Activated T-helper 1 cell treated with anti-CD3 and anti-CD28 coated beads, Interleukin-12 subunit alpha, Interleukin-12 subunit beta, Interleukin-2, Interleukin-4 antibody, amounts not matched to agents 30 ng/mL and 10 ng/mL and 1 ng/mL, durations not matched to agents 14 hours and 24 hours and 36 hours (primary cell): Measurements from ENCODE around the gene MAML3. TPM values are rescaled to one million over a fixed set of nuclear protein-coding genes. Genes with fewer than 3 reads are reported as not detected.

ENCODE experiments used
- DNase-seq: peaks from one replicate; pipeline ENCODE4 v3.0.0; 2021; ENCODE audit warnings: low spot score
- H3K27ac Mint-ChIP-seq: one replicate; pipeline ENCODE4 v1.8.0; 2021; ENCODE audit warnings: mild to moderate bottlenecking, mixed read lengths
- H3K27me3 Mint-ChIP-seq: one replicate; pipeline ENCODE4 v1.8.0; 2022; ENCODE audit warnings: mild to moderate bottlenecking, moderate library complexity, mixed read lengths; ENCODE audit not compliant: insufficient read depth
- H3K36me3 Mint-ChIP-seq: one replicate; pipeline ENCODE4 v1.8.0; 2021; ENCODE audit warnings: low read depth, mixed read lengths
- H3K4me1 Mint-ChIP-seq: one replicate; pipeline ENCODE4 v1.8.0; 2021; ENCODE audit warnings: low read depth, mixed read lengths
- H3K4me3 Mint-ChIP-seq: one replicate; pipeline ENCODE4 v1.8.0; 2021; ENCODE audit warnings: mild to moderate bottlenecking, moderate library complexity, mixed read lengths
- H3K9me3 Mint-ChIP-seq: one replicate; pipeline ENCODE4 v1.8.0; 2021; ENCODE audit warnings: mixed read lengths
- intact Hi-C: fragments of 100-400 bp; cut with micrococcal nuclease; formaldehyde crosslinking; loops from one replicate; pipeline ENCODE4 v1.15.1; 2024
- total RNA-seq: library from RNA; stranded (reverse); gene quantifications from 2 replicates; pipeline ENCODE4 v1.2.3, GENCODE V29; 2022

MAML3 gene
- total RNA-seq, 1 donor from 2014 or later, result 0.47 TPM

DNA sequence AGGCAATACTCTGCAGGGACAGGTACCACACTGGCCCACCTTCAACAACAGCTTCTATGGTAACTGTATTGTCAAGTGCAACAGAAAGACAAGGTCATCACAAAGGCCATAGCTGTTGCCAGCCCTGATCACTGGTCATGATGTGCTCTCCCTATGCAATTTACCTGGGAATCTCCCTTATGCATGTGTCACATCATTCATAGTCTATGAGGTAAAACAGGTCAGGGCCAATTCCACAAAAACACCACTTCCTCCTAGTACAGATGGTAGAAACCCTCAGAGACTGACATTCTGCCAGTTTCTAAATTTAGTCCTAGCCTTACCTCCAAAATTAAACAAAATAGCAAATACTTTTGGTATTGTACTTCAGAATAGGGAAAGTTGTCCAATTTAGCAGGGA is 355.5 kb downstream of the MAML3 start:
- Mint-ChIP-seq H3K27ac (no peak overlapping the region), H3K4me1 (no peaks in the 10 kb centered on the region), H3K4me3 (no peak overlapping the region), H3K36me3 (no peaks in the 10 kb centered on the region), H3K27me3 (peaks cover 25% of the 10 kb centered on the region), H3K9me3 (no peaks in the 10 kb centered on the region)
- no peak for DNase-seq
- intact Hi-C loops, result no loop called here

DNA sequence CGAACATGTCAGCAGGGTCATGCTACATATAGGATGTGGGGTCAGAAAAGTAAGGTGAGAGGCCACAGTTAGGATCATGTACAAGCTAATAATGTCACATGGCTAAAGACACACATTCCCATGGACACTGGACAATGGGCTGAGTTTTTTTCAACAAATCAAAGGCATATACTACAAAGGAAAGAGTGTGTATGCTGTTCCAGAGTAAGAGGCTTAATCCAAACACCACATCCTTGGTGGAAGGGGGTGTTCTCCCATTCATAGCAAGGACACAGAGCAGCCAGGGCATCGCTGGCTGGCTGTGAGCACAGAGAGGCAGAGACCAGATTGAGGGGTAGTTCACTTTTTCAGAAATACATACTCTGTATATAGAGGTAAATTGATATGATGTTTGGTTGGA is 356.7 kb downstream of the MAML3 start:
- no peaks in the 10 kb centered on the region for H3K36me3 Mint-ChIP-seq
- no peaks in the 10 kb centered on the region for H3K9me3 Mint-ChIP-seq
- intact Hi-C loops, result no loop called here
- no peak overlapping the region for H3K4me3 Mint-ChIP-seq
- H3K27me3 Mint-ChIP-seq, result peaks cover 25% of the 10 kb centered on the region
- no peak overlapping the region for H3K27ac Mint-ChIP-seq
- no peak for DNase-seq
- no peaks in the 10 kb centered on the region for H3K4me1 Mint-ChIP-seq

DNA sequence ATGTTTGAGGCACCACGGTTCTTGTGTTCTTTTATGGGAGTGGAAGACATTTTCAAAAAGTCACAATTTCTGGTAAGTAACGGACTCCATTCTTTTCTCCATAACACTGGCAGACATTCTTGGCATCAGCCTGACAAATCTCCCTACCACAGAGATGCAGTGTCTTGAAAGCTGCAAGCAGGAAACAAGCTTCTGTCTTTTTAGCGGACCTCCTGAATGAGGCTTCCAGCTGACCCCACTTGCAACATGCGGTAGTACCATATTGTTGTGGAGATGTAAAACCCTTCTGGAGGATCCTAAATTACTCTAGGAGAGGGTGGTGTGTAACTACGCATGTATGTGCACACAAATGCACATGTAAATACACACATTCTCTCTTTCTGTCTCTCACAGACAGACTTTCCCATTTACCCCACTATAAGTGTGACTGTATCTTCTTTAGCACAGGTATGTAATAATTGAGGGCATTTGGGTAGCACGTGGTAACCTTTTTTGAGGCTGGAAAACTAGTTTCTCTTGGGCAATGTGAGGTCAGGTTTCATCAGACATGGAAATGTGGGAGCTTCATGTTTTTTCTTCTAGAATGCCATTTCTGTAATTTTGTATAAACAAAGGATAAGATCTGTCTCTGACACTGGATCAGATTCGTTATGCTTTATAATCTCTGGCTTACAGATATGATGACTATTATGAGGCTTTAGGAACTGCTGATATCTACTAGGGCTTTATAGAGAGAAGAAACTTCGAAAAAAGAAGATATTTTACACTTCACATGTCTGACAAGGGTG is 358.3 kb downstream of the MAML3 start:
- no peaks in the 10 kb centered on the region for H3K4me1 Mint-ChIP-seq
- intact Hi-C loops, result no loop called here
- no peaks in the 10 kb centered on the region for H3K36me3 Mint-ChIP-seq
- H3K9me3 Mint-ChIP-seq, result no peaks in the 10 kb centered on the region
- no peak overlapping the region for H3K4me3 Mint-ChIP-seq
- DNase-seq, result no peak
- H3K27me3 Mint-ChIP-seq, result peaks cover 25% of the 10 kb centered on the region
- no peak overlapping the region for H3K27ac Mint-ChIP-seq

DNA sequence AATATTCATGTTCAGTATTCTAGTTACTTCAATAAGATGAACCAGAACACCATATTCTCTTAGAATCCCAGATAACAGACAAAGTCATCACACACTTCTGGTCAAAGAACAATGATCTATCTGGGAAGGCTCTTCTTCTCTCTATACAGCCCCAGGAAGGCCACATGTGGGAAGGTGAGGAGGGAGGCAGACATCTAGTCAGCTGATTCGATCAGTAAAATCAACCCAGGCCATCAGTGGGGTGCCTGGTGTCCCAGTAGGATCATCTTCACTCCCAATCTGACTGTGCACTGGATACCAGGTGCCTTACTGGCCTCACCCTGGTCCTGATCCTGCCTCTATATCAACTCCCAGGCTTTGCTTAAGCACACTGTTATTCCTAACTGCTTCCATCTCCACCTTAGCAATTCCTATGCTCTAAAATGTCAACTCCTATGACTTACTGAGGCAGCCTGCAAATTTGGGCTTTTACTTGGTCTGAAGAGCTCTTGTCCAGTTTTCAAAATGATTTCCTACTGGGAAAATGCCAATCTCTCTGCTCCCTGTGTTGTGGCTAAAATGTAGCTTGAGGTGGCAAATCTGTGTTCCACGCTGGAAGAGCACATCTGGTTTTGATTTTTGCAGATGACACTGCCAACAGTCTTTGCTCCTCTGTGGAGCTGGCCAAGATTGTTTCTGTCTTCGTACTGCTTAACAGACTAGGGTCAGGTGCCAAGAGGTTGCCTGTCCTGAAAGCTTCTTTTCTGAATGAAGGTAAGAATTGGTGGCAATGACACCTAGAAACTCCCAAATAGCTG is 359.6 kb downstream of the MAML3 start:
- no peak overlapping the region for H3K27ac Mint-ChIP-seq
- intact Hi-C loops, result no loop called here
- no peaks in the 10 kb centered on the region for H3K9me3 Mint-ChIP-seq
- no peak for DNase-seq
- peaks cover 25% of the 10 kb centered on the region for H3K27me3 Mint-ChIP-seq
- no peaks in the 10 kb centered on the region for H3K4me1 Mint-ChIP-seq
- no peaks in the 10 kb centered on the region for H3K36me3 Mint-ChIP-seq
- H3K4me3 Mint-ChIP-seq, result no peak overlapping the region

DNA sequence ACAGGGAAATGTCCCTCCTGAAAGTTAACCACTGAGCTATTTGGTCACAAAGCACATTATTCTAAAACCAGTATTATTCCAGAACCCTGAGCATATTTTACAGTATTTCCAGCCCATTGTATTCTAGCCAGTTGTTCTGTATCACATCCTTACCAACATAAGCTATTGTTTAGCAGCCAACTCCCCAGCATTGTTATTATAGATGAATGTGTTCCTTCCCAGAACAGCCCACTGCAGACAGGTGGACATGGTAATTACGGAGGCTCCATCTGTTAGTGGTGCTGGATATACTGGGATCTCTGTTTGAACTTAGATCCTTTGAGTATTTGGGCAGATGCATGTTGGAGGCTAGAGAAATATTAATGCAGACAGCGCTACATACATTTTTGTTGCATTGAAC is 362.3 kb downstream of the MAML3 start:
- peaks cover 26% of the 10 kb centered on the region for H3K27me3 Mint-ChIP-seq
- no peak overlapping the region for H3K4me3 Mint-ChIP-seq
- H3K36me3 Mint-ChIP-seq, result no peaks in the 10 kb centered on the region
- intact Hi-C loops, result no loop called here
- DNase-seq, result no peak
- H3K9me3 Mint-ChIP-seq, result no peaks in the 10 kb centered on the region
- H3K27ac Mint-ChIP-seq, result no peak overlapping the region
- no peaks in the 10 kb centered on the region for H3K4me1 Mint-ChIP-seq

DNA sequence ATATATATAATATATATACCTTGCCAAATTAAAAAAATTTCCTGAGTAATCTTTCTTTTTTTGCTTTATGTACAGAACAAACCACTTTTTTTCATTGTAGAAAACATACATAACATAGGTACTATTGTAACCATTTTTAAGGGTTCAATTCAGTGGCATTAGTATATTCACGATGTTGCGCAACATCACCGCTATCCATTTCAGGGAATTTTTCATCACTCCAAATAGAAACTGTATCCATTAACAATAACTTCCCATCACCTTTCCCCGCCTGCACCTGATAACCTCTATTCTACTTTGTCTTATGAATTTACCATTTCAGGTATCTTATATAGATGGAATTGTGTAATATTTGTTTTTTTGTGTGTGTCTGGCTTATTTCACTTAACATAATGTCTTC is 363.7 kb downstream of the MAML3 start:
- no peaks in the 10 kb centered on the region for H3K4me1 Mint-ChIP-seq
- no peaks in the 10 kb centered on the region for H3K36me3 Mint-ChIP-seq
- no peak overlapping the region for H3K27ac Mint-ChIP-seq
- DNase-seq, result no peak
- intact Hi-C loops, result no loop called here
- no peak overlapping the region for H3K4me3 Mint-ChIP-seq
- no peaks in the 10 kb centered on the region for H3K9me3 Mint-ChIP-seq
- H3K27me3 Mint-ChIP-seq, result peaks cover 18% of the 10 kb centered on the region

DNA sequence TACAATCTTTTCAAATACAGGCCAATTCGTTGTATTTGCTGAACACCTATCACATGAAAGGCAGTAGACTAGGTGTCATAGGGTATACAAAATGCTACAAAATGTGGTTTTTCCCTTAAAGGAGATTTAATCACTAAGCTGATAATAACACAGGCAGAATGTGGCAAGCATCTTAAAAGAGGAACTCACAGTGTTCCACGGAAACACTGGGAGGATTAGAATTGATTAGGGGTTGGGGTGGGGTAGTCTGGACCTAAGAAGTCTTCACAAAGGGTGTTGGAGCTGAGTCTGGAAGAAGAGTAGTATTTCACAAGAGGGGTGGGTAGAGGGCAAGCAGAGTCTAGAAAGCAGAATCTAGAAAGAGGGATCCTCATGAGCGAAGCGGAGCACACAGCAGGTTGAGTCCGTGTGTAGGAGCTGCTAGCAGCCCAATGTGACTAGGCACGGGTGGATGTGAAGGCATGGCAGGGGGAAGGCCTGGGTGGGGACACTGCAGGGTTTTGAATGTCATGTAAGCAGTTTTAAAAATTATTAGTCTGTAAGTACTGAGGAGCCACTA is 364.8 kb downstream of the MAML3 start:
- Mint-ChIP-seq H3K9me3 (no peaks in the 10 kb centered on the region), H3K36me3 (no peaks in the 10 kb centered on the region), H3K27me3 (peaks cover 13% of the 10 kb centered on the region), H3K4me1 (no peaks in the 10 kb centered on the region), H3K27ac (no peak overlapping the region), H3K4me3 (no peak overlapping the region)
- no peak for DNase-seq
- intact Hi-C loops, result no loop called here

DNA sequence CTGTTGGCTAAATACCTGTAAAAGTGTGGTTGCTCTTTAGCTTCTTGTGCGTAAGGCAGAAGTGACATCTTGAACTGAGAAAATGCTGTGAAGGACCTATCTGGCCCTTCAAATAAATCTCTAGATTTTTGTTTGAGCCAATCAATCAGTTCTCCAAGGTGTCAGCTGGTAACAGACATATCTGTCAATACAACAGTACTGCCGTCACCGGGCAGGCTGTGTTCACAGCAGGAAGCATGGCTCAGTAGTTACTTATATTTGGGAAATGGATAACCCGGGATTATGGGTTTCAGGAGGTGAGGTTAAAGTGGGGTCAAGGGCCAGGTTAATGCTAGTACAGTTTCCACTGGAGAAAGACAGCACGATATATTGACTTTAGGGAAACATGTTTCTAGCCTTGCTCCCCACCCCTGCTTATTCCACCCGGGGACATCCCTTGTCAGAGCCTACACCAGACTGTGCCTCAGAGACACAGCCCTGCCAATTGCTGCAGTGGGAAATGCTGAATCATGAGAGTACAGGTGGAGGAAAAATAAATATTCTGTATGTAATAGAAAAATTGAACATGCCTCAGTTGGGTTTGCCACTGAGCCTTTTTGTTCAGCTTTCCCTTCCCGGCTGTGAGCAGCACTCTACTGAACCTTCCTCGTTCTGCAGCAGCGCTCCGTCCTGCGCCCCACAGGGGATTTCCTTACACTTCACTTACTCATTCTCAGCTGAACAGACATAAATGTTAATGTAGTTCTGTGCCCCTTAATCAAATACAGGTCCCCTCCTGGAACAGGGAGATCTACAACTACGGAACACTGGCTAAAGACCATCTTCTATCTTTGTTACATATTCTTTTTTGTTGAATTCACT is 367.3 kb downstream of the MAML3 start:
- intact Hi-C loops, result no loop called here
- Mint-ChIP-seq H3K27me3 (peaks cover 7% of the 10 kb centered on the region), H3K4me1 (no peaks in the 10 kb centered on the region)

DNA sequence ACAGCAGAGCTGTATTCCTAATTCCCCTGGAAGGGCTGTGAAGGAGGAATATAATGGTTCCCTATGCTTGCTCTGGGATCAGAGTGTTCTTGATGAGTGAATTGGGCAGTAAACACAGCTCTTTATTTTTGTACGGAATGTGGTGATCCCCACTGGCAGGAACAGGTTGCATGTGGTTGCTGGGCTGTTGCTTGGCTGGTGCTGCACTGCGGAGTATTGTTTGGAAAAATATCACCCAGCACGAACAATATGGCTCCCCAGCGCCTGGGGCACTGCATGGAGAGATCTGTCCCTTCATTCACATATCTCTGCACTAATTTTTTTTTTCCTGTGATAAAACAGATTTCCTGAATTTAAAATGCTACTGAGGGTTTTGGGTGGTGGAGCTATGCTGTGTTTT is 368.6 kb downstream of the MAML3 start:
- no peak overlapping the region for H3K4me3 Mint-ChIP-seq
- H3K9me3 Mint-ChIP-seq, result no peaks in the 10 kb centered on the region
- H3K36me3 Mint-ChIP-seq, result no peaks in the 10 kb centered on the region
- DNase-seq, result no peak
- no peaks in the 10 kb centered on the region for H3K4me1 Mint-ChIP-seq
- peaks cover 6% of the 10 kb centered on the region for H3K27me3 Mint-ChIP-seq
- no peak overlapping the region for H3K27ac Mint-ChIP-seq
- intact Hi-C loops, result no loop called here

More for the DNA sequence above, 367.3 kb downstream of the MAML3 start:
- H3K27ac Mint-ChIP-seq, result no peak overlapping the region
- no peaks in the 10 kb centered on the region for H3K9me3 Mint-ChIP-seq
- no peak for DNase-seq
- no peaks in the 10 kb centered on the region for H3K36me3 Mint-ChIP-seq
- H3K4me3 Mint-ChIP-seq, result no peak overlapping the region

DNA sequence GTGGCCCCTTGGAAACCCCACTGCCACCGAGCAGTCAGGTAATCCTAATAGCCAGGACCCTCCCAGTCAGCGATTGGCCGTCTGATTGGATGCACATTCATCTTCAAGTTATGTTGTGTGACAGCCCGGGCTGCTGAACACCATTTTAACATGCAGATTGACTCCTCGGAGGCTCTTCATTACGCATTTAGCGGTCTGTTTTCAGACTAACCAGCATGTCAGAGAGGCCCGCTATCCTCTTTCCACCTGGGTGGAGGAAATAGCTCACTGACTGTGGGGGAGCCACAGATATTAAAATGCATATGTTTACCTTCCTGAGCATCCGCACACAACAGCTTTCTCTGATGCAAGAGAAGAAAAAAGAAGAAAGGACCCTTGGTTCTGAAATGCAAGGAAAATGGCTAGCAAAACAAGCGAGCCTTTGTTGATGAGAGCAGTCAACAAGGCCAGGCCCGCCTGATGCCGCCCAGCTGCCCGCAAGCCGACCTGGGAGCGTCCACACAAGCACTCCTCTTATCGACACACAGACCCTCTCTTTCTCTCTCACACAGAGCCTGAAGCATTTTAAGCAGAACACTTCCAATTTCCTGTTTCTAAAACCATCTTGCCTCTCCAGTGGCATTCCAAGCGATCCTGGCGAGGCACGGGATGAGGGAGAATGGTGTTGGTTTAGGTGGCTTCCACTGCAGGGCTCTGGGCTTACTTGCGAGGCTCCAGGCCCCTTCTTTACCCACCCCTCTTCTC is 370.1 kb downstream of the MAML3 start:
- Mint-ChIP-seq H3K4me3 (no peak overlapping the region), H3K9me3 (no peaks in the 10 kb centered on the region), H3K27ac (no peak overlapping the region), H3K36me3 (no peaks in the 10 kb centered on the region), H3K27me3 (peaks cover 6% of the 10 kb centered on the region), H3K4me1 (no peaks in the 10 kb centered on the region)
- intact Hi-C loops, result no loop called here
- no peak for DNase-seq

DNA sequence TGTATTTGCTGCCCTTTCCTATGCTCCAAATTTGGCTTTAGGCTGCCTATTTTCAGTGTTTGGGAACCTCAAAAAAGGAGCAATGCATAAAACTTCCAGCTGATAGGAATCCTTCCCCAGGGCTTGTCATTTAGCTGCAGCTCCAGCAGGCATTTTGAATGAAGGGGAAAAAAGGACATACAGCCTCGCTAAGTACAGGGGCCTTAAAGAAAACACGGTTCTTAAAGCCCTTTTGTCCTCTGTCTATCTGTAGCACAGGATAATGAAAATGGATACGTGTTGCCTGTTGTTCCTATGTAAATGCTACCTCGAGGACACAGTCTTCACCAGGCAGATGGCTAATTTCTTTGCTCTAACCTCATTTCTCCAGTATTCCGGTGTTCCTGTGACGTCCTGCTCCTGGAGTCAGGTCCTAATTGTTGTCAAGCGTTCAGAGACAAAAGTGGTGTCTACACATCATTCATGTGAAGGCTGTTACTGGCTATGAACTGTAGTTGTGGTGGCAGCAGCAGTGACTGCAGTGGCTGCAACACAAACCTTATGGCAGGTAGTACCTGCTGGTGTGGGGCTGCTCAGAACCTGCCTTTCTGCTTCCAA is 371.0 kb downstream of the MAML3 start:
- no peak overlapping the region for H3K4me3 Mint-ChIP-seq
- H3K27me3 Mint-ChIP-seq, result peaks cover 6% of the 10 kb centered on the region
- no peaks in the 10 kb centered on the region for H3K4me1 Mint-ChIP-seq
- DNase-seq, result no peak
- no peaks in the 10 kb centered on the region for H3K36me3 Mint-ChIP-seq
- H3K9me3 Mint-ChIP-seq, result no peaks in the 10 kb centered on the region
- H3K27ac Mint-ChIP-seq, result no peak overlapping the region
- intact Hi-C loops, result no loop called here

DNA sequence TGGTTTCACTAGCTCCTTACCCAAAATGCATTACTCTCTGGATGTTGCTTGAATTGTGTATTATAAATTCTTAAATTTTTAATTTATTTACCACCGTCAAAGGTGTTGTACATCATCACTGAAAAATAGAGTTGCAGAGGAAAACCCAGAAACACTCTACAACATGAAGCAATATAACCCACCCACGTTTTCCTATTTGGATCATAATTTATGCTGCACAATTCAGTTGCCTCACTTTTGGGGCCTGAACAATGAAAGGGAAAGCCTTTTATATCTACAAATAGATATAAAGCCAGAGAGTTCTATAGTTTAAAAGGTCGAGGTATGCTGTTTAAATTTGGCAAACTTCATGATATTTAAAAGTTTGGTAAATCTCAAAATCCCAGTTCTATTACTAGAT is 372.9 kb downstream of the MAML3 start:
- H3K36me3 Mint-ChIP-seq, result no peaks in the 10 kb centered on the region

More for the DNA sequence above, 372.9 kb downstream of the MAML3 start:
- Mint-ChIP-seq H3K4me3 (no peak overlapping the region), H3K27ac (no peak overlapping the region), H3K4me1 (no peaks in the 10 kb centered on the region), H3K27me3 (peaks cover 4% of the 10 kb centered on the region), H3K9me3 (no peaks in the 10 kb centered on the region)
- intact Hi-C loops, result no loop called here
- no peak for DNase-seq
